ENCODE data around the gene ETV2. TPM values are rescaled to one million over a fixed set of nuclear protein-coding genes. Genes with fewer than 3 reads are reported as not detected.

The ETV2 gene
- total and polyA plus RNA-seq, 2 of the 4 experiments (the other 2 are of a cell fraction): 1.2 TPM; not detected in 1

Other genes with a start within 250 kb of the ETV2 start
- gene FFAR2, start 193.5 kb upstream of the ETV2 start, total RNA-seq (2012; rRNA removed): not detected in 2 replicates
- not detected in 2 replicates for gene FFAR2, start 193.5 kb upstream of the ETV2 start, polyA plus RNA-seq (2012; rRNA removed)
- gene KRTDAP, start 151.3 kb upstream of the ETV2 start, total RNA-seq (2012; rRNA removed): not detected in 2 replicates
- gene KRTDAP, start 151.3 kb upstream of the ETV2 start, polyA plus RNA-seq (2012; rRNA removed): not detected in 2 replicates
- gene DMKN, start 128.1 kb upstream of the ETV2 start, total RNA-seq (2012; rRNA removed): 0.28 and 0.36 TPM in 2 replicates
- 2.2 and 2.4 TPM in 2 replicates for gene DMKN, start 128.1 kb upstream of the ETV2 start, polyA plus RNA-seq (2012; rRNA removed)
- gene SBSN, start 113.4 kb upstream of the ETV2 start, total RNA-seq (2012; rRNA removed): 0.56 and 0.72 TPM in 2 replicates
- 6.4 and 6.9 TPM in 2 replicates for gene SBSN, start 113.4 kb upstream of the ETV2 start, polyA plus RNA-seq (2012; rRNA removed)
- gene GAPDHS, start 108.3 kb upstream of the ETV2 start, total RNA-seq (2012; rRNA removed): not detected in 2 replicates
- not detected in 2 replicates for gene GAPDHS, start 108.3 kb upstream of the ETV2 start, polyA plus RNA-seq (2012; rRNA removed)
- gene TMEM147, start 96.1 kb upstream of the ETV2 start, total RNA-seq (2012; rRNA removed): 59.2 and 67.6 TPM in 2 replicates
- 108 and 132 TPM in 2 replicates for gene TMEM147, start 96.1 kb upstream of the ETV2 start, polyA plus RNA-seq (2012; rRNA removed)
- not detected in 2 replicates for gene ATP4A, start 78.1 kb upstream of the ETV2 start, total RNA-seq (2012; rRNA removed)
- not detected in 2 replicates for gene ATP4A, start 78.1 kb upstream of the ETV2 start, polyA plus RNA-seq (2012; rRNA removed)
- not detected in 2 replicates for gene PMIS2, start 55.6 kb upstream of the ETV2 start, total RNA-seq (2012; rRNA removed)
- not detected in 2 replicates for gene PMIS2, start 55.6 kb upstream of the ETV2 start, polyA plus RNA-seq (2012; rRNA removed)
- gene HAUS5, start 29.0 kb upstream of the ETV2 start, total RNA-seq (2012; rRNA removed): 3.1 and 3.4 TPM in 2 replicates
- 6.2 and 6.4 TPM in 2 replicates for gene HAUS5, start 29.0 kb upstream of the ETV2 start, polyA plus RNA-seq (2012; rRNA removed)
- 19.0 and 20.6 TPM in 2 replicates for gene RBM42, start 12.7 kb upstream of the ETV2 start, total RNA-seq (2012; rRNA removed)
- 41.5 and 53.9 TPM in 2 replicates for gene RBM42, start 12.7 kb upstream of the ETV2 start, polyA plus RNA-seq (2012; rRNA removed)
- gene COX6B1, start 6.6 kb downstream of the ETV2 start, total RNA-seq (2012; rRNA removed): 913 and 983 TPM in 2 replicates
- gene COX6B1, start 6.6 kb downstream of the ETV2 start, polyA plus RNA-seq (2012; rRNA removed): 824 and 914 TPM in 2 replicates
- not detected in 2 replicates for gene UPK1A, start 24.8 kb downstream of the ETV2 start, total RNA-seq (2012; rRNA removed)
- gene UPK1A, start 24.8 kb downstream of the ETV2 start, polyA plus RNA-seq (2012; rRNA removed): 0.20 and 0.21 TPM in 2 replicates
- gene ZBTB32, start 62.8 kb downstream of the ETV2 start, total RNA-seq (2012; rRNA removed): not detected in 2 replicates
- gene ZBTB32, start 62.8 kb downstream of the ETV2 start, polyA plus RNA-seq (2012; rRNA removed): not detected in 2 replicates
- 1.9 and 3.0 TPM in 2 replicates for gene KMT2B, start 76.3 kb downstream of the ETV2 start, total RNA-seq (2012; rRNA removed)
- 27.5 and 30.7 TPM in 2 replicates for gene KMT2B, start 76.3 kb downstream of the ETV2 start, polyA plus RNA-seq (2012; rRNA removed)
- 0.72 and 2.8 TPM in 2 replicates for gene IGFLR1, start 100.7 kb downstream of the ETV2 start, total RNA-seq (2012; rRNA removed)
- 2.7 and 3.8 TPM in 2 replicates for gene IGFLR1, start 100.7 kb downstream of the ETV2 start, polyA plus RNA-seq (2012; rRNA removed)
- gene U2AF1L4, start 103.7 kb downstream of the ETV2 start, total RNA-seq (2012; rRNA removed): 6.1 and 8.1 TPM in 2 replicates
- gene U2AF1L4, start 103.7 kb downstream of the ETV2 start, polyA plus RNA-seq (2012; rRNA removed): 15.0 and 15.6 TPM in 2 replicates
- gene PSENEN, start 103.9 kb downstream of the ETV2 start, total RNA-seq (2012; rRNA removed): 8.6 and 9.0 TPM in 2 replicates
- gene PSENEN, start 103.9 kb downstream of the ETV2 start, polyA plus RNA-seq (2012; rRNA removed): 47.0 and 59.1 TPM in 2 replicates
- 12.7 and 12.8 TPM in 2 replicates for gene LIN37, start 106.8 kb downstream of the ETV2 start, total RNA-seq (2012; rRNA removed)
- gene LIN37, start 106.8 kb downstream of the ETV2 start, polyA plus RNA-seq (2012; rRNA removed): 17.2 and 23.1 TPM in 2 replicates
- 5.7 and 6.9 TPM in 2 replicates for gene HSPB6, start 115.3 kb downstream of the ETV2 start, total RNA-seq (2012; rRNA removed)
- 188 and 206 TPM in 2 replicates for gene HSPB6, start 115.3 kb downstream of the ETV2 start, polyA plus RNA-seq (2012; rRNA removed)
- gene PROSER3, start 116.4 kb downstream of the ETV2 start, total RNA-seq (2012; rRNA removed): 3.3 and 5.4 TPM in 2 replicates
- 17.9 and 21.8 TPM in 2 replicates for gene PROSER3, start 116.4 kb downstream of the ETV2 start, polyA plus RNA-seq (2012; rRNA removed)
- gene ARHGAP33, start 133.8 kb downstream of the ETV2 start, total RNA-seq (2012; rRNA removed): 0.28 and 0.72 TPM in 2 replicates
- gene ARHGAP33, start 133.8 kb downstream of the ETV2 start, polyA plus RNA-seq (2012; rRNA removed): 11.9 and 16.3 TPM in 2 replicates
- not detected in 2 replicates for gene PRODH2, start 171.1 kb downstream of the ETV2 start, total RNA-seq (2012; rRNA removed)
- not detected in 2 replicates for gene PRODH2, start 171.1 kb downstream of the ETV2 start, polyA plus RNA-seq (2012; rRNA removed)
- gene NPHS1, start 210.8 kb downstream of the ETV2 start, total RNA-seq (2012; rRNA removed): not detected in 2 replicates
- not detected in 2 replicates for gene NPHS1, start 210.8 kb downstream of the ETV2 start, polyA plus RNA-seq (2012; rRNA removed)
- gene KIRREL2, start 215.2 kb downstream of the ETV2 start, total RNA-seq (2012; rRNA removed): not detected in 2 replicates
- gene KIRREL2, start 215.2 kb downstream of the ETV2 start, polyA plus RNA-seq (2012; rRNA removed): 0.04 TPM in 1 of 2 replicates, not detected in the other
- gene APLP1, start 226.8 kb downstream of the ETV2 start, total RNA-seq (2012; rRNA removed): 4.7 and 6.7 TPM in 2 replicates
- 41.0 and 44.3 TPM in 2 replicates for gene APLP1, start 226.8 kb downstream of the ETV2 start, polyA plus RNA-seq (2012; rRNA removed)